Body of pancreas (tissue), 4 donors: ENCODE results near the gene VPS26C. TPM values are rescaled to one million over a fixed set of nuclear protein-coding genes. Genes with fewer than 3 reads are reported as not detected.

Source experiments
- ATAC-seq: fragments of 150-250 bp; one replicate; pipeline ENCODE4 v1.9.1; 2016
- DNase-seq, 4 donors: peaks; one replicate each; pipeline ENCODE4 v3.0.0-alpha.2; 2019
- H3K27ac ChIP-seq, 4 donors: fragments of 200-600 bp; sonication (generic); 1 replicate in 3 of 4; 2 replicates in 1 of 4; pipeline versions ENCODE4 v1.5.1 to v1.6.1; 2016 to 2019; ENCODE audit warnings: mild to moderate bottlenecking in 1 of 4, mixed read lengths in 1 of 4, moderate library complexity in 1 of 4
- H3K27me3 ChIP-seq, 2 donors: fragments of 200-600 bp; sonication (generic); one replicate each; pipeline ENCODE4 v1.6.0; 2016; ENCODE audit warnings: mild to moderate bottlenecking in 1 of 2
- H3K36me3 ChIP-seq, 2 donors: fragments of 200-600 bp; sonication (generic); replicated peaks in 1 of 2; 2 replicates each; pipeline ENCODE4 v1.5.1; 2016; ENCODE audit warnings: low read depth in 2 of 2; ENCODE audit not compliant: insufficient read depth in 1 of 2
- H3K4me1 ChIP-seq: fragments of 200-600 bp; sonication (generic); one replicate; pipeline ENCODE4 v1.6.0; 2016
- H3K4me3 ChIP-seq, 2 donors: fragments of 200-600 bp; sonication (generic); 1 replicate in 1 of 2; 2 replicates in 1 of 2; pipeline ENCODE4 v1.5.1; 2016 to 2019
- H3K9me3 ChIP-seq, 3 donors: fragments of 200-600 bp; sonication (generic); 1 replicate in 2 of 3; 2 replicates in 1 of 3; pipeline ENCODE4 v1.5.1; 2016
- CTCF ChIP-seq, 7 experiments: fragments of 450-650 bp in 4 of 7; fragments of 200-600 bp in 3 of 7; sonication (generic) in 3 of 7; IDR thresholded peaks; one replicate each; pipeline ENCODE4 v1.5.1; 2016 to 2019; ENCODE audit warnings: antibody characterized with exemption in 7 of 7
- POLR2A ChIP-seq, 3 donors: fragments of 450-650 bp; IDR thresholded peaks; one replicate each; pipeline ENCODE4 v1.6.1; 2016; ENCODE audit warnings: antibody characterized with exemption in 3 of 3, mild to moderate bottlenecking in 2 of 3
- WGBS, 2 donors: methylation state at CpG; one replicate each; pipeline ENCODE4 v1.1.5; 2017; 5-methylcytosine and 5-hydroxymethylcytosine counted together
- intact Hi-C: fragments of 100-400 bp; cut with DNase I; formaldehyde crosslinking; loops from one replicate; pipeline ENCODE4 v1.15.1; 2023
- total RNA-seq, 2 donors: library from RNA; depleted of rRNA; stranded (reverse); fragments of >200 nt; gene quantifications; one replicate each; pipeline ENCODE4 v1.1.0, GENCODE V29; 2016

The VPS26C gene
- total RNA-seq, 2 donors from 2014 or later = 29.3 to 34.3 TPM

GRCh38 chr21:37186983-37187382, 80.2 kb downstream of the VPS26C start:
- Histone ChIP-seq H3K27ac (no peak overlapping the region), H3K4me1 (peaks cover 5% of the 10 kb centered on the region), H3K4me3 (no peak overlapping the region), H3K36me3 (peaks cover 0 to 27% of the 10 kb centered on the region in 2 donors), H3K9me3 (no peaks in the 10 kb centered on the region), H3K27me3 (no peaks in the 10 kb centered on the region)
- intact Hi-C loops = no loop called here
- DNase-seq (no peak), ATAC-seq (no peak)
- no peak for TF ChIP-seq CTCF (IDR thresholded peaks at IDR 0.05)
- WGBS, 2 donors = 69 to 82% methylated on average over 2 of the region's 2 CpGs

DNA sequence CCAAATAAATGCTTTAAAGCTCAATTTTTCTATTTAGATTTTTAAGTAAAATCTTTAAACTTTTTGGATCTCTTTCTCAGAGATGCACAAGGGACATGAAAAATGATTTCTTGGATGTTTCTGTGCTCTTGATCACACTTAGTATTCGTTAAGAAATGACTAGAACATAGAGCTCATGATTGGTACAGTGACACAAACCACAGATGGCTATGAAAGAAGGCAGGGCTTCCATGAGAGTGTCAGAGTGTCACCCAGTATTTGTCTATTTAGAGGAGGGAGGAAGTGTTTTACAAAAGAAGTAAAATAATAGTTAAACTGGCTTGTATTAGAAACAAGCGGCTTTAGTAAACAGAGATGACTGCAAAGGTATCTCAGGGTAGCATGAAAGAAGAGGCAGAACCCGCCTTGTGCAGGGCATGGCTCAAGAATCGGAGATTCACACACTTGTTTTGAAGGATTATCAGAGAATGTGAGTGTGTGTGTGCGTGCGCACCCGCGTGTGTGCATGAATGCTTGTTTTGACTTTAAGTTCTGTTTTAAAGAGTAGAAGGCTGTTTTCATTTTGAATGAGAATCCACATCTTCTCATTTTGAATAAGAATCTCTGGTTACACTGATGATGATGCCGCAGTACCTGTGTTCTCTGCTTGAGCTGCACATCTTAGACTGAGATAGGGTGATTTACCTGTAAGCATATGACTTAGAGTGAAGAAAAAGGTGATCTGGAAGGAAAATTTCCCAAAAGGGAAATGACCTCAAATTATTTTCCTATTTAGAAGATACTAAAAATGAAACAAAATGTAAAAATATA, 82.1 kb downstream of the VPS26C start:
- H3K27me3 ChIP-seq = no peaks in the 10 kb centered on the region
- no peak for TF ChIP-seq CTCF (IDR thresholded peaks at IDR 0.05)
- no peak for TF ChIP-seq POLR2A (IDR thresholded peaks at IDR 0.05)
- 92 to 93% methylated on average over 9 of the region's 9 CpGs for WGBS, 2 donors
- H3K4me1 ChIP-seq = peaks cover 12% of the 10 kb centered on the region
- no peak overlapping the region for H3K27ac ChIP-seq
- DNase-seq = no peak
- no peak for ATAC-seq
- intact Hi-C loops = no loop called here
- H3K9me3 ChIP-seq = no peaks in the 10 kb centered on the region
- H3K36me3 ChIP-seq = peaks cover 0 to 27% of the 10 kb centered on the region in 2 donors
- H3K4me3 ChIP-seq = no peak overlapping the region

- 95 to 96% methylated on average over 3 of the region's 3 CpGs for WGBS, 2 donors
- intact Hi-C loops = no loop called here
- ATAC-seq (no peak), DNase-seq (no peak)
- TF ChIP-seq CTCF (IDR thresholded peaks at IDR 0.05) (no peak), POLR2A (IDR thresholded peaks at IDR 0.05) (no peak)
- Histone ChIP-seq H3K27me3 (no peaks in the 10 kb centered on the region), H3K9me3 (no peaks in the 10 kb centered on the region), H3K4me1 (peaks cover 12% of the 10 kb centered on the region), H3K4me3 (no peak overlapping the region), H3K36me3 (peaks cover 0 to 18% of the 10 kb centered on the region in 2 donors), H3K27ac (no peak overlapping the region)
Measured at GRCh38 chr21:37183749-37184148, 83.4 kb downstream of the VPS26C start.

DNA sequence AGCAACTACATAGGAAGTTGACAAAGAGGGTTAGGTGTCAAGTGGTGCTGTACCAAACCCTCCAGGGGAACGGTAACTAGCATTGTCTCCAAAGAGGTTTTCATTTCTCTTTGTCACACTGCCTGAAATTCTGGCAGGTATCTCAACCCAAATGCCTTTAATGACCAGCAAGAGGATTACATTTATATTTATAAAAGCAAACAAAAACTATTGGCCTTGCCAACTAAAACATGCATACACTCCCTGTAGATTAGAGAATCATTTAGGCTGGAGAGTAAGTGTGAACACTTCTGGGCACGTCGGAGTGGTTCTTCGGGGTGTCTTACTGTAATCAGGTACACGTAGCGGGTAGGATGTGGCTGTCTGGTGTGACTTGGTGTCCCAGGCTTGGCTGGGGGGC, 84.9 kb downstream of the VPS26C start:
- 43 to 49% methylated on average over 6 of the region's 6 CpGs for WGBS, 2 donors
- Histone ChIP-seq H3K27ac (no peak overlapping the region), H3K4me3 (no peak overlapping the region), H3K4me1 (peaks cover 12% of the 10 kb centered on the region), H3K27me3 (no peaks in the 10 kb centered on the region), H3K36me3 (peaks cover 0 to 9% of the 10 kb centered on the region in 2 donors), H3K9me3 (no peaks in the 10 kb centered on the region)
- intact Hi-C loops = no loop called here
- no peak for ATAC-seq
- DNase-seq = no peak
- TF ChIP-seq CTCF (IDR thresholded peaks at IDR 0.05) (no peak), POLR2A (IDR thresholded peaks at IDR 0.05) (no peak)

- Histone ChIP-seq H3K4me3 (no peak overlapping the region), H3K27me3 (no peaks in the 10 kb centered on the region), H3K4me1 (peaks cover 16% of the 10 kb centered on the region), H3K27ac (no peak overlapping the region), H3K36me3 (peaks cover 0 to 2% of the 10 kb centered on the region in 2 donors), H3K9me3 (no peaks in the 10 kb centered on the region)
- ATAC-seq (no peak), DNase-seq (no peak)
- 95% methylated on average over 3 of the region's 3 CpGs for WGBS, 2 donors
- TF ChIP-seq POLR2A (IDR thresholded peaks at IDR 0.05) (no peak), CTCF (IDR thresholded peaks at IDR 0.05) (no peak)
- intact Hi-C loops = no loop called here
Measured at GRCh38 chr21:37181059-37181458, 86.1 kb downstream of the VPS26C start.
